DOHH2 (cell line): ENCODE data around the gene COQ10A.

Experiments
- CTCF ChIP-seq: fragments of 200-600 bp; sonication (generic); IDR thresholded peaks from one replicate; pipeline ENCODE4 v1.5.1; 2014; ENCODE audit warnings: antibody characterized with exemption, mild to moderate bottlenecking, low read depth, low read length; ENCODE audit not compliant: poor library complexity, severe bottlenecking
- EZH2phosphoT487 ChIP-seq: fragments of 200-600 bp; sonication (generic); IDR thresholded peaks from 2 replicates; pipeline ENCODE4 v1.6.1; 2017; ENCODE audit warnings: borderline replicate concordance, mild to moderate bottlenecking, antibody characterized with exemption, low read length, moderate library complexity, mixed read lengths

- TF ChIP-seq EZH2phosphoT487, result no peak
- peak; percentile 98 for TF ChIP-seq CTCF
These were observed 42.5 kb upstream of the COQ10A start, which contains the start of gene NABP2 for GRCh38 chr12:56224102-56224701.
